GM12878 (cell line): ENCODE results near the gene BMPR2. TPM values are rescaled to one million over a fixed set of nuclear protein-coding genes. Genes with fewer than 3 reads are reported as not detected.

Source experiments
- ATAC-seq: fragments of 200-7000 bp; cut with Tn5 transposase; 3 replicates; pipeline ENCODE4 v1.9.1; 2020; ENCODE audit warnings: mild to moderate bottlenecking, moderate library complexity
- BruUV-seq: library from RNA; stranded (reverse); fragments of 400-500 nt; replicated peaks from 2 replicates; lab custom pipeline; 2021; lab: Mats Ljungman, UMichigan
- CTCF ChIA-PET: fragments of 300-600 bp; sonication (Branson Sonifier 250); formaldehyde crosslinking; extraction: SDS; loops from one replicate; lab custom pipeline; 2021; ENCODE audit warnings: inconsistent platforms; lab: Yijun Ruan, JAX
- POLR2A ChIA-PET: fragments of 350-600 bp; formaldehyde crosslinking; extraction: SDS; loops from one replicate; lab custom pipeline; 2021; ENCODE audit warnings: inconsistent platforms; lab: Charles Lee
- RAD21 ChIA-PET: fragments of 300-600 bp; sonication (Branson Sonifier 250); formaldehyde crosslinking; loops from one replicate; lab custom pipeline; 2023; ENCODE audit warnings: antibody characterized with exemption; ENCODE audit not compliant: unreplicated experiment; lab: Charles Lee
- SMC1A ChIA-PET: fragments of 300-600 bp; sonication (Branson Sonifier 250); formaldehyde crosslinking; loops from one replicate; lab custom pipeline; 2023; ENCODE audit not compliant: unreplicated experiment, uncharacterized antibody; lab: Charles Lee
- DNase-seq: peaks from one replicate; pipeline ENCODE4 v3.0.0-alpha.2; 2011; ENCODE audit warnings: low read depth, low spot score
- FAIRE-seq: peaks from 3 replicates; lab custom pipeline; 2011; peaks lifted over from hg19 to GRCh38; lab: Jason Lieb, UNC
- H2AFZ ChIP-seq: 2 replicates; pipeline ENCODE4 v1.6.0; 2011; ENCODE audit warnings: low read depth, low read length, control low read depth; ENCODE audit not compliant: control insufficient read depth
- H3K27ac ChIP-seq: 2 replicates; pipeline ENCODE4 v1.5.1; 2011; ENCODE audit warnings: control low read depth; ENCODE audit not compliant: control insufficient read depth, insufficient read depth
- H3K27me3 ChIP-seq, 2 experiments: replicated peaks in 1 of 2; 2 replicates each; pipeline versions ENCODE4 v1.6.0 to v1.6.1; 2011; ENCODE audit warnings: low read length in 1 of 2; ENCODE audit not compliant: control insufficient read depth in 2 of 2, insufficient read depth in 2 of 2
- H3K36me3 ChIP-seq, 2 experiments: 2 replicates each; pipeline ENCODE4 v1.5.1; 2011; ENCODE audit warnings: low read length in 1 of 2; ENCODE audit not compliant: control insufficient read depth in 2 of 2, insufficient read depth in 2 of 2
- H3K4me1 ChIP-seq: 2 replicates; pipeline ENCODE4 v1.6.1; 2011; ENCODE audit warnings: mild to moderate bottlenecking, low read length, moderate library complexity, mixed read lengths; ENCODE audit not compliant: control insufficient read depth, insufficient read depth
- H3K4me2 ChIP-seq: 2 replicates; pipeline ENCODE4 v1.6.0; 2011; ENCODE audit warnings: control low read depth; ENCODE audit not compliant: control insufficient read depth, insufficient read depth
- H3K4me3 ChIP-seq: fragments of 200-600 bp; sonication (generic); 2 replicates; pipeline ENCODE4 v1.5.1; 2016
- H3K79me2 ChIP-seq: 2 replicates; pipeline ENCODE4 v1.6.0; 2011; ENCODE audit warnings: low read length; ENCODE audit not compliant: control insufficient read depth, insufficient read depth
- H3K9ac ChIP-seq: 2 replicates; pipeline ENCODE4 v1.8.0; 2011; ENCODE audit warnings: low read length, control low read depth, mixed read lengths; ENCODE audit not compliant: control insufficient read depth, insufficient read depth
- H3K9me3 ChIP-seq: replicated peaks from 3 replicates; pipeline ENCODE4 v1.5.1; 2011; ENCODE audit warnings: mild to moderate bottlenecking, low read length; ENCODE audit not compliant: control insufficient read depth, insufficient read depth
- H4K20me1 ChIP-seq: 2 replicates; pipeline ENCODE4 v1.6.0; 2011; ENCODE audit not compliant: control insufficient read depth, insufficient read depth
- BACH1 ChIP-seq: fragments of 450-650 bp; IDR thresholded peaks from 2 replicates; pipeline ENCODE4 v1.6.1; 2017; ENCODE audit warnings: mild to moderate bottlenecking, borderline replicate concordance
- CEBPB ChIP-seq, 2 experiments: fragments of 150-350 bp in 1 of 2; IDR thresholded peaks; 2 replicates each; pipeline ENCODE4 v1.6.1; 2012 to 2014; ENCODE audit warnings: low read depth in 2 of 2, low read length in 2 of 2, borderline replicate concordance in 1 of 2, inconsistent platforms in 1 of 2
- HDAC6 ChIP-seq: fragments of 200-600 bp; sonication (generic); IDR thresholded peaks from one replicate; pipeline ENCODE4 v1.8.0; 2017; ENCODE audit warnings: antibody characterized with exemption; ENCODE audit not compliant: unreplicated experiment
- IKZF2 ChIP-seq, 2 experiments: fragments of 450-650 bp; IDR thresholded peaks; 2 replicates each; pipeline ENCODE4 v1.6.1; 2017; ENCODE audit warnings: mild to moderate bottlenecking in 2 of 2, moderate library complexity in 2 of 2
- IRF4 ChIP-seq: IDR thresholded peaks from 2 replicates; pipeline ENCODE4 v1.6.1; 2011; ENCODE audit warnings: low read depth, low read length
- WRNIP1 ChIP-seq: IDR thresholded peaks from 2 replicates; pipeline ENCODE4 v1.6.1; 2011; ENCODE audit warnings: low read depth, low read length, improper control_type of control experiment, borderline replicate concordance
- WGBS: methylation state at CpG from one replicate; pipeline ENCODE4 v1.1.6; 2016; ENCODE audit warnings: low lambda C conversion rate; ENCODE audit not compliant: insufficient replicate concordance, insufficient coverage; ENCODE audit errors: missing lambda C conversion rate; 5-methylcytosine and 5-hydroxymethylcytosine counted together
- in situ Hi-C: fragments of 300-500 bp; cut with MboI; formaldehyde crosslinking; loops from 9 replicates; pipeline ENCODE4 v1.14.3; 2018; ENCODE audit warnings: mixed read lengths
- intact Hi-C: fragments of 100-400 bp; cut with micrococcal nuclease; formaldehyde crosslinking; loops from one replicate; pipeline ENCODE4 v1.14.2; 2022; ENCODE audit not compliant: unreplicated experiment
- polyA plus RNA-seq, 11 experiments: library from polyadenylated mRNA; depleted of rRNA in 4 of 11; unstranded in 6 of 11; stranded (reverse) in 5 of 11; fragments of >200 nt; fragmentation: Nextera tagmentation in 4 of 11; fragmentation: Illumina TruSeq in 1 of 11; extraction: Ambion mirVana in 4 of 11; extraction: Trizol in 1 of 11; gene quantifications; 1 replicate in 1 of 11; 2 replicates in 10 of 11; pipeline versions ENCODE4 v1.2.1 to v1.2.3, GENCODE V29; 2011 to 2016; ENCODE audit warnings: inconsistent platforms in 2 of 11, missing spikeins in 2 of 11, low read depth in 1 of 11
- total RNA-seq, 4 experiments: library from RNA; depleted of rRNA in 3 of 4; stranded (reverse); fragments of >200 nt in 3 of 4; fragmentation: Illumina TruSeq in 1 of 4; extraction: Trizol in 1 of 4; gene quantifications; 2 replicates each; pipeline versions ENCODE4 v1.2.1 to v1.2.3, GENCODE V29; 2013 to 2021
- TF ChIP-seq, protein P1 (sequence below): fragments of 150-350 bp; IDR thresholded peaks from 2 replicates; pipeline ENCODE4 v1.6.1; 2016; ENCODE audit warnings: low read depth, low read length
- TF ChIP-seq, protein P2 (sequence below): fragments of 450-650 bp; IDR thresholded peaks from 2 replicates; pipeline ENCODE4 v1.6.1; 2017; ENCODE audit warnings: mild to moderate bottlenecking, moderate library complexity

The BMPR2 gene
- total and polyA plus RNA-seq, 10 of the 15 experiments (the other 5 are each of a cell fraction or from before 2014, with no cell fraction given) = 2.4 to 33.0 (median 7.1) TPM

DNA sequence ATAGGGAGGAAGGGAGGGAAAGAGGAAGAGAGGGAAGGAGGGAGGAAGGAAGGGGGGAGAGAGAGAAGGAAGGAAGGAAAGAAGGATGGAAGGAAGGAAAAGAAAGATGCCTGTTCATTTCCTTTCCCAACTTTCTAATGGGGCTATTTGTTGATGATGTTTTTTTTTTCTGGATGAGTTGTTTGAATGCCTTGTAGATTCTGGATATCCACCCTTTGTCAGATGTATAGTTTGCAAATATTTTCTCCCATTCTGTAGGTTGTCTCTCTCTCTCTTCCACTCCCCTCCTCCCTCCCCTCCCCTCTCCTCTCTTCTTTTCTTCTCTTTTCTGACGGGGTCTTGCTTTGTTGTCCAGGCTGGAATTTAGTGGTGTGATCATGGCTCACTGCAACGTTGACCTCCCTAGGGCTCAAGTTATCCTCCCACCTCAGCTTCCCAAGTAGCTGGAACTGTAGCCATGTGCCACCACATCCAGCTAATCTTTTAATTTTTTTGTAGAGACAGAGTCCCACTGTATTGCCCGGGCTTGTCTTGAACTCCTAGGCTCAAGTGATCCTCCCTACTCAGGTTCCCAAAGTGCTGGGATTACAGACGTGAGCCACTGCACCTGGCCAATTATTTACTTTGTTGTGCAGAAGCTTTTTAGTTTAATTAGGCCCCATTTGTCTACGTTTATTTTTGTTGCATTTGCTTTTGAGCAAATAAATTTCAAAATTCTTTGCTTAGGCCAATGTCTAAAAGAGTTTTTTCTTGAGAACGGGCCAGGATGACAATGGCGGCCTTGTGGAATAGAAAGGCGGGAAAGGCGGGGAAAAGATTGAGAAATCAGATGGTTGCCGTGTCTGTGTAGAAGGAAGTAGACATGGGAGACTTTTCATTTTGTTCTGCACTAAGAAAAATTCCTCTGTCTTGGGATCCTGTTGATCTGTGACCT lies 201.4 kb downstream of the BMPR2 start:
- in situ Hi-C loops = loop anchor here (10.0 to 25.0 kb wide), 2 partner anchors 867 to 1235 kb away; no protein-coding TSS in a partner anchor
- POLR2A ChIA-PET = interaction anchor here (0.6 kb wide), 1 partner anchor 567 kb away, joined by 4 read pairs; no protein-coding TSS in a partner anchor
- FAIRE-seq = no peak

More for the DNA sequence above, 201.4 kb downstream of the BMPR2 start:
- ChIA-PET CTCF (interaction anchor here (0.7 kb wide), 1 partner anchor 12 kb away, joined by 3 read pairs; no protein-coding TSS in a partner anchor), RAD21 (no interaction called here), SMC1A (no interaction called here)
- Histone ChIP-seq H3K27ac (no peak overlapping the region), H4K20me1 (no peaks in the 10 kb centered on the region), H3K9me3 (no peaks in the 10 kb centered on the region), H2AFZ (no peak overlapping the region), H3K4me3 (no peak overlapping the region), H3K9ac (no peak overlapping the region), H3K4me1 (no peaks in the 10 kb centered on the region), H3K27me3 (no peaks in the 10 kb centered on the region), H3K79me2 (no peaks in the 10 kb centered on the region), H3K4me2 (no peak overlapping the region), H3K36me3 (no peaks in the 10 kb centered on the region)
- BruUV-seq = no TSS peak
- intact Hi-C loops = no loop called here
- 67% methylated on average over 9 of the region's 10 CpGs for WGBS
- ATAC-seq (no peak), DNase-seq (no peak)
- TF ChIP-seq IKZF2 (IDR thresholded peaks at IDR 0.05) (no peak), HDAC6 (no peak), WRNIP1 (no peak), BACH1 (no peak), CEBPB (IDR thresholded peaks at IDR 0.05; ENCODE audit: borderline replicate concordance in 1 of 2, low read depth in 2 of 2, low read length in 2 of 2) (no peak), IRF4 (no peak)
- TF ChIP-seq, protein P1, sequence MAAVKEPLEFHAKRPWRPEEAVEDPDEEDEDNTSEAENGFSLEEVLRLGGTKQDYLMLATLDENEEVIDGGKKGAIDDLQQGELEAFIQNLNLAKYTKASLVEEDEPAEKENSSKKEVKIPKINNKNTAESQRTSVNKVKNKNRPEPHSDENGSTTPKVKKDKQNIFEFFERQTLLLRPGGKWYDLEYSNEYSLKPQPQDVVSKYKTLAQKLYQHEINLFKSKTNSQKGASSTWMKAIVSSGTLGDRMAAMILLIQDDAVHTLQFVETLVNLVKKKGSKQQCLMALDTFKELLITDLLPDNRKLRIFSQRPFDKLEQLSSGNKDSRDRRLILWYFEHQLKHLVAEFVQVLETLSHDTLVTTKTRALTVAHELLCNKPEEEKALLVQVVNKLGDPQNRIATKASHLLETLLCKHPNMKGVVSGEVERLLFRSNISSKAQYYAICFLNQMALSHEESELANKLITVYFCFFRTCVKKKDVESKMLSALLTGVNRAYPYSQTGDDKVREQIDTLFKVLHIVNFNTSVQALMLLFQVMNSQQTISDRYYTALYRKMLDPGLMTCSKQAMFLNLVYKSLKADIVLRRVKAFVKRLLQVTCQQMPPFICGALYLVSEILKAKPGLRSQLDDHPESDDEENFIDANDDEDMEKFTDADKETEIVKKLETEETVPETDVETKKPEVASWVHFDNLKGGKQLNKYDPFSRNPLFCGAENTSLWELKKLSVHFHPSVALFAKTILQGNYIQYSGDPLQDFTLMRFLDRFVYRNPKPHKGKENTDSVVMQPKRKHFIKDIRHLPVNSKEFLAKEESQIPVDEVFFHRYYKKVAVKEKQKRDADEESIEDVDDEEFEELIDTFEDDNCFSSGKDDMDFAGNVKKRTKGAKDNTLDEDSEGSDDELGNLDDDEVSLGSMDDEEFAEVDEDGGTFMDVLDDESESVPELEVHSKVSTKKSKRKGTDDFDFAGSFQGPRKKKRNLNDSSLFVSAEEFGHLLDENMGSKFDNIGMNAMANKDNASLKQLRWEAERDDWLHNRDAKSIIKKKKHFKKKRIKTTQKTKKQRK = no peak
- TF ChIP-seq, protein P2, sequence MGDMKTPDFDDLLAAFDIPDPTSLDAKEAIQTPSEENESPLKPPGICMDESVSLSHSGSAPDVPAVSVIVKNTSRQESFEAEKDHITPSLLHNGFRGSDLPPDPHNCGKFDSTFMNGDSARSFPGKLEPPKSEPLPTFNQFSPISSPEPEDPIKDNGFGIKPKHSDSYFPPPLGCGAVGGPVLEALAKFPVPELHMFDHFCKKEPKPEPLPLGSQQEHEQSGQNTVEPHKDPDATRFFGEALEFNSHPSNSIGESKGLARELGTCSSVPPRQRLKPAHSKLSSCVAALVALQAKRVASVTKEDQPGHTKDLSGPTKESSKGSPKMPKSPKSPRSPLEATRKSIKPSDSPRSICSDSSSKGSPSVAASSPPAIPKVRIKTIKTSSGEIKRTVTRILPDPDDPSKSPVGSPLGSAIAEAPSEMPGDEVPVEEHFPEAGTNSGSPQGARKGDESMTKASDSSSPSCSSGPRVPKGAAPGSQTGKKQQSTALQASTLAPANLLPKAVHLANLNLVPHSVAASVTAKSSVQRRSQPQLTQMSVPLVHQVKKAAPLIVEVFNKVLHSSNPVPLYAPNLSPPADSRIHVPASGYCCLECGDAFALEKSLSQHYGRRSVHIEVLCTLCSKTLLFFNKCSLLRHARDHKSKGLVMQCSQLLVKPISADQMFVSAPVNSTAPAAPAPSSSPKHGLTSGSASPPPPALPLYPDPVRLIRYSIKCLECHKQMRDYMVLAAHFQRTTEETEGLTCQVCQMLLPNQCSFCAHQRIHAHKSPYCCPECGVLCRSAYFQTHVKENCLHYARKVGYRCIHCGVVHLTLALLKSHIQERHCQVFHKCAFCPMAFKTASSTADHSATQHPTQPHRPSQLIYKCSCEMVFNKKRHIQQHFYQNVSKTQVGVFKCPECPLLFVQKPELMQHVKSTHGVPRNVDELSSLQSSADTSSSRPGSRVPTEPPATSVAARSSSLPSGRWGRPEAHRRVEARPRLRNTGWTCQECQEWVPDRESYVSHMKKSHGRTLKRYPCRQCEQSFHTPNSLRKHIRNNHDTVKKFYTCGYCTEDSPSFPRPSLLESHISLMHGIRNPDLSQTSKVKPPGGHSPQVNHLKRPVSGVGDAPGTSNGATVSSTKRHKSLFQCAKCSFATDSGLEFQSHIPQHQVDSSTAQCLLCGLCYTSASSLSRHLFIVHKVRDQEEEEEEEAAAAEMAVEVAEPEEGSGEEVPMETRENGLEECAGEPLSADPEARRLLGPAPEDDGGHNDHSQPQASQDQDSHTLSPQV = no peak
